ENCODE results near the gene HSPA12B.

The HSPA12B gene

GRCh38 chr20:3730803-3731672, 1.4 kb upstream of the HSPA12B start:
- no peak for DNase-seq

GRCh38 chr20:3731944-3732326, 550 bp upstream of the HSPA12B start:
- no peak for DNase-seq

GRCh38 chr20:3733119-3733995, 872 bp downstream of the HSPA12B start:
- DNase-seq, result no peak

- DNase-seq, result no peak
These were observed 1.8 kb downstream of the HSPA12B start for GRCh38 chr20:3734111-3734843.

GRCh38 chr20:3735768-3736167, 3.3 kb downstream of the HSPA12B start:
- no peak for DNase-seq

GRCh38 chr20:3738111-3739053, 5.9 kb downstream of the HSPA12B start:
- DNase-seq, result no peak

- DNase-seq, result no peak
These were observed 6.8 kb downstream of the HSPA12B start for GRCh38 chr20:3739054-3739925.

- no peak for DNase-seq
These were observed 7.5 kb downstream of the HSPA12B start for GRCh38 chr20:3739926-3740451.

GRCh38 chr20:3740615-3741301, 8.3 kb downstream of the HSPA12B start:
- no peak for DNase-seq

- no peak for DNase-seq
These were observed 9.5 kb downstream of the HSPA12B start for GRCh38 chr20:3741836-3742458.

- no peak for DNase-seq
These were observed 10.8 kb downstream of the HSPA12B start for GRCh38 chr20:3743251-3743650.

- DNase-seq, result no peak
These were observed 11.6 kb downstream of the HSPA12B start for GRCh38 chr20:3744037-3744436.

GRCh38 chr20:3744806-3745685, 12.6 kb downstream of the HSPA12B start:
- peak; percentile 67 for DNase-seq

- no peak for DNase-seq
These were observed 13.2 kb downstream of the HSPA12B start for GRCh38 chr20:3745686-3746173.

- no peak for DNase-seq
These were observed 15.0 kb downstream of the HSPA12B start for GRCh38 chr20:3747471-3747870.

- DNase-seq, result no peak
These were observed 15.6 kb downstream of the HSPA12B start for GRCh38 chr20:3748073-3748472.

GRCh38 chr20:3749087-3749688, 16.7 kb downstream of the HSPA12B start:
- no peak for DNase-seq
